H9 (cell line): ENCODE data around the gene PCSK1. TPM values are rescaled to one million over a fixed set of nuclear protein-coding genes. Genes with fewer than 3 reads are reported as not detected.

Experiments
- DNase-seq: peaks from one replicate; pipeline ENCODE4 v3.0.0-alpha.2; 2017
- H2AFZ ChIP-seq: one replicate; pipeline ENCODE4 v1.6.1; 2013; ENCODE audit warnings: mild to moderate bottlenecking, low read length, control low read depth, moderate library complexity
- H2AK5ac ChIP-seq: 2 replicates; pipeline ENCODE4 v1.6.1; 2013; ENCODE audit warnings: low read length, control low read depth, mixed read lengths; ENCODE audit not compliant: insufficient read length
- H2BK120ac ChIP-seq: one replicate; pipeline ENCODE4 v1.6.1; 2013; ENCODE audit warnings: low read depth, mild to moderate bottlenecking, low read length, control low read depth, inconsistent platforms; ENCODE audit not compliant: poor library complexity, severe bottlenecking
- H2BK12ac ChIP-seq: 2 replicates; pipeline ENCODE4 v1.6.1; 2013; ENCODE audit warnings: low read length, control low read depth, mixed read lengths, low read depth; ENCODE audit not compliant: insufficient read length
- H2BK15ac ChIP-seq: 2 replicates; pipeline ENCODE4 v1.6.1; 2013; ENCODE audit warnings: low read depth, low read length, control low read depth
- H2BK20ac ChIP-seq: one replicate; pipeline ENCODE4 v1.6.1; 2013; ENCODE audit warnings: low read depth, mild to moderate bottlenecking, low read length, control low read depth, inconsistent platforms; ENCODE audit not compliant: poor library complexity, severe bottlenecking
- H2BK5ac ChIP-seq: 2 replicates; pipeline ENCODE4 v1.6.1; 2013; ENCODE audit warnings: low read length, control low read depth, mixed read lengths; ENCODE audit not compliant: insufficient read length
- H3K14ac ChIP-seq: 2 replicates; pipeline ENCODE4 v1.6.1; 2013; ENCODE audit warnings: low read length, control low read depth; ENCODE audit not compliant: insufficient read depth
- H3K18ac ChIP-seq: 2 replicates; pipeline ENCODE4 v1.6.1; 2013; ENCODE audit warnings: low read depth, mild to moderate bottlenecking, mixed read lengths, low read length, control low read depth; ENCODE audit not compliant: insufficient read length
- H3K23ac ChIP-seq: 2 replicates; pipeline ENCODE4 v1.6.1; 2013; ENCODE audit warnings: low read length, control low read depth, mixed read lengths, low read depth; ENCODE audit not compliant: insufficient read length
- H3K23me2 ChIP-seq: 2 replicates; pipeline ENCODE4 v1.6.1; 2013; ENCODE audit warnings: low read depth, mild to moderate bottlenecking, mixed read lengths, low read length, control low read depth; ENCODE audit not compliant: insufficient read length, poor library complexity, severe bottlenecking
- H3K27ac ChIP-seq: 2 replicates; pipeline ENCODE4 v1.5.1; 2013; ENCODE audit warnings: low read length, control low read depth, mixed read lengths, low read depth; ENCODE audit not compliant: insufficient read length
- H3K27me3 ChIP-seq: 2 replicates; pipeline ENCODE4 v1.6.1; 2013; ENCODE audit warnings: low read length, control low read depth, inconsistent platforms; ENCODE audit not compliant: insufficient read depth
- H3K4ac ChIP-seq: 2 replicates; pipeline ENCODE4 v1.6.1; 2013; ENCODE audit warnings: low read depth, mild to moderate bottlenecking, control low read depth, inconsistent platforms, low read length, moderate library complexity
- H3K4me1 ChIP-seq: 2 replicates; pipeline ENCODE4 v1.6.1; 2013; ENCODE audit warnings: low read length, control low read depth, inconsistent platforms; ENCODE audit not compliant: insufficient read depth
- H3K4me2 ChIP-seq: 2 replicates; pipeline ENCODE4 v1.6.1; 2013; ENCODE audit warnings: low read length, control low read depth, mixed read lengths; ENCODE audit not compliant: insufficient read length, insufficient read depth
- H3K56ac ChIP-seq: 2 replicates; pipeline ENCODE4 v1.6.1; 2013; ENCODE audit warnings: low read depth, mild to moderate bottlenecking, mixed read lengths, low read length, control low read depth; ENCODE audit not compliant: insufficient read length
- H3K79me1 ChIP-seq: 2 replicates; pipeline ENCODE4 v1.6.1; 2013; ENCODE audit warnings: low read depth, mild to moderate bottlenecking, moderate library complexity, low read length, control low read depth, inconsistent platforms; ENCODE audit not compliant: insufficient read depth, poor library complexity, severe bottlenecking
- H3K79me2 ChIP-seq: 2 replicates; pipeline ENCODE4 v1.6.1; 2013; ENCODE audit warnings: low read length, control low read depth, inconsistent platforms; ENCODE audit not compliant: insufficient read depth
- H3K9ac ChIP-seq: 2 replicates; pipeline ENCODE4 v1.6.1; 2013; ENCODE audit warnings: low read length, control low read depth, mixed read lengths; ENCODE audit not compliant: insufficient read length; ENCODE audit errors: extremely low read depth
- H3K9me3 ChIP-seq: one replicate; pipeline ENCODE4 v1.6.1; 2013; ENCODE audit warnings: low read depth, low read length, inconsistent platforms; ENCODE audit not compliant: control insufficient read depth
- H3T11ph ChIP-seq: one replicate; pipeline ENCODE4 v1.6.1; 2013; ENCODE audit warnings: mild to moderate bottlenecking, low read length, control low read depth, inconsistent platforms
- H4K20me1 ChIP-seq: one replicate; pipeline ENCODE4 v1.6.1; 2013; ENCODE audit not compliant: control insufficient read depth, insufficient read length, insufficient read depth
- H4K5ac ChIP-seq: 2 replicates; pipeline ENCODE4 v1.6.1; 2013; ENCODE audit warnings: low read depth, mild to moderate bottlenecking, mixed read lengths, low read length, control low read depth; ENCODE audit not compliant: insufficient read length
- H4K8ac ChIP-seq: replicated peaks from 2 replicates; pipeline ENCODE4 v1.6.1; 2013; ENCODE audit warnings: low read length, control low read depth, mixed read lengths, low read depth; ENCODE audit not compliant: insufficient read length
- H4K91ac ChIP-seq: 2 replicates; pipeline ENCODE4 v1.6.1; 2013; ENCODE audit warnings: low read depth, mild to moderate bottlenecking, moderate library complexity, mixed read lengths, low read length, control low read depth; ENCODE audit not compliant: insufficient read length
- H3K27ac Mint-ChIP-seq, 3 experiments: 2 replicates in 2 of 3; 3 replicates in 1 of 3; pipeline ENCODE4 v1.8.0; 2020 to 2021; ENCODE audit warnings: mixed read lengths in 3 of 3, mild to moderate bottlenecking in 1 of 3, moderate library complexity in 1 of 3
- H3K27me3 Mint-ChIP-seq: 2 replicates; pipeline ENCODE4 v1.8.0; 2021; ENCODE audit warnings: low read depth, mild to moderate bottlenecking, moderate library complexity, mixed read lengths
- H3K36me3 Mint-ChIP-seq, 3 experiments: 2 replicates in 2 of 3; 3 replicates in 1 of 3; pipeline ENCODE4 v1.8.0; 2020 to 2021; ENCODE audit warnings: low read depth in 3 of 3, mixed read lengths in 3 of 3; ENCODE audit not compliant: insufficient read depth in 1 of 3
- H3K4me1 Mint-ChIP-seq, 2 experiments: 2 replicates each; pipeline ENCODE4 v1.8.0; 2020; ENCODE audit warnings: mixed read lengths in 2 of 2
- H3K4me3 Mint-ChIP-seq, 2 experiments: 2 replicates in 1 of 2; 3 replicates in 1 of 2; pipeline ENCODE4 v1.8.0; 2020 to 2021; ENCODE audit warnings: mild to moderate bottlenecking in 2 of 2, mixed read lengths in 2 of 2, moderate library complexity in 1 of 2
- H3K9me3 Mint-ChIP-seq, 2 experiments: 2 replicates in 1 of 2; 3 replicates in 1 of 2; pipeline ENCODE4 v1.8.0; 2020; ENCODE audit warnings: mild to moderate bottlenecking in 2 of 2, mixed read lengths in 2 of 2, moderate library complexity in 1 of 2
- CTCF ChIP-seq: fragments of 200-600 bp; sonication (generic); conservative IDR thresholded peaks from 3 replicates; pipeline ENCODE4 v1.8.0; 2021; ENCODE audit warnings: antibody characterized with exemption, mild to moderate bottlenecking
- WGBS: extraction: QIAGEN DNeasy Blood & Tissue Kit; methylation state at CpG from one replicate; pipeline ENCODE4 v1.1.7; 2013; ENCODE audit warnings: missing lambda C conversion rate, low lambda C conversion rate, mixed read lengths; ENCODE audit not compliant: insufficient read length; ENCODE audit errors: extremely low coverage; 5-methylcytosine and 5-hydroxymethylcytosine counted together
- total RNA-seq: library from RNA; stranded (reverse); gene quantifications from 2 replicates; pipeline ENCODE4 v1.2.1, GENCODE V29; 2021

The PCSK1 gene
- total RNA-seq, 1 experiment from 2014 or later, result 2.9 TPM

GRCh38 chr5:96481867-96482266, 48.8 kb upstream of the PCSK1 start:
- Mint-ChIP-seq H3K4me3 (no peak overlapping the region), H3K36me3 (no peaks in the 10 kb centered on the region), H3K27me3 (no peaks in the 10 kb centered on the region; the same call in 1 of the 2 replicates), H3K27ac (no peak overlapping the region), H3K9me3 (no peaks in the 10 kb centered on the region), H3K4me1 (no peaks in the 10 kb centered on the region)
- Histone ChIP-seq H3K9ac (no peak overlapping the region), H3K27me3 (no peaks in the 10 kb centered on the region), H4K20me1 (no peaks in the 10 kb centered on the region), H3K4me1 (no peaks in the 10 kb centered on the region), H3K18ac (no peak overlapping the region), H3K9me3 (no peaks in the 10 kb centered on the region), H2BK15ac (no peak overlapping the region), H3K56ac (no peak overlapping the region), H3K27ac (no peak overlapping the region), H2BK120ac (no peak overlapping the region), H3K79me1 (no peaks in the 10 kb centered on the region), H3K23ac (no peak overlapping the region), H4K8ac (no peak overlapping the region), H4K91ac (no peak overlapping the region), H3T11ph (no peak overlapping the region), H2AFZ (no peak overlapping the region), H3K14ac (no peak overlapping the region), H4K5ac (no peak overlapping the region), H3K4ac (no peak overlapping the region), H3K23me2 (no peaks in the 10 kb centered on the region), H2AK5ac (no peak overlapping the region), H2BK5ac (no peak overlapping the region), H2BK20ac (no peak overlapping the region), H2BK12ac (no peak overlapping the region), H3K4me2 (no peak overlapping the region), H3K79me2 (no peaks in the 10 kb centered on the region)
- TF ChIP-seq CTCF, result no peak
- WGBS, result no CpG with 5 or more reads among the region's 1 CpG
- DNase-seq, result no peak
